ENCODE data around the gene ROPN1L. TPM values are rescaled to one million over a fixed set of nuclear protein-coding genes. Genes with fewer than 3 reads are reported as not detected.

The ROPN1L gene
- total and polyA plus RNA-seq, 10 of the 15 experiments (the other 5 are each of a cell fraction or from before 2014, with no cell fraction given), result 0.07 to 0.38 (median 0.22) TPM; not detected in 6

- H3K4me3 ChIP-seq, result no peak overlapping the region
- H3K36me3 ChIP-seq (ENCODE audit: control insufficient read depth in 2 of 2, insufficient read depth in 2 of 2, low read length in 1 of 2), result no peaks in the 10 kb centered on the region
- H3K9ac ChIP-seq (ENCODE audit: control insufficient read depth, insufficient read depth, low read length), result no peak overlapping the region
- RAD21 ChIA-PET (ENCODE audit: unreplicated experiment), result no interaction called here
- H3K4me2 ChIP-seq (ENCODE audit: control insufficient read depth, insufficient read depth), result no peak overlapping the region
- ATAC-seq, result no peak
- no peaks in the 10 kb centered on the region for H4K20me1 ChIP-seq (ENCODE audit: control insufficient read depth, insufficient read depth)
- in situ Hi-C loops (cut with MboI), result no loop called here
- TF ChIP-seq NFIC (IDR thresholded peaks at IDR 0.05; ENCODE audit: low read depth, low read length), result no peak
- TF ChIP-seq RELB (IDR thresholded peaks at IDR 0.05; ENCODE audit: low read depth), result no peak
- TF ChIP-seq JUNB (IDR thresholded peaks at IDR 0.05), result no peak
- no peak for TF ChIP-seq TBL1XR1 (IDR thresholded peaks at IDR 0.05; ENCODE audit: low read depth, low read length)
- no peak for TF ChIP-seq ZNF622 (IDR thresholded peaks at IDR 0.05)
- TF ChIP-seq ATF7 (IDR thresholded peaks at IDR 0.05; ENCODE audit: low read depth), result no peak
- TF ChIP-seq MAX (IDR thresholded peaks at IDR 0.05; ENCODE audit: low read depth, low read length), result no peak
- TF ChIP-seq STAT3 (IDR thresholded peaks at IDR 0.05; ENCODE audit: low read depth, low read length), result no peak
- no peak for TF ChIP-seq POLR2AphosphoS2 (IDR thresholded peaks at IDR 0.05; ENCODE audit: low read depth, low read length)
- TF ChIP-seq SRF (IDR thresholded peaks at IDR 0.05; ENCODE audit: low read depth in 2 of 2, low read length in 2 of 2), result no peak
- TF ChIP-seq SREBF2 (IDR thresholded peaks at IDR 0.05; ENCODE audit: low read length), result no peak
- no peak for TF ChIP-seq NKRF (conservative IDR thresholded peaks at IDR 0.05)
- TF ChIP-seq RFX5 (IDR thresholded peaks at IDR 0.05; ENCODE audit: low read depth, low read length), result no peak
- TF ChIP-seq BCL11A (IDR thresholded peaks at IDR 0.05; ENCODE audit: low read depth, low read length), result no peak
- TF ChIP-seq ZNF207 (IDR thresholded peaks at IDR 0.05; ENCODE audit: borderline replicate concordance), result no peak
- TF ChIP-seq POLR2AphosphoS5 (IDR thresholded peaks at IDR 0.05; ENCODE audit: low read length), result no peak
- TF ChIP-seq CUX1 (IDR thresholded peaks at IDR 0.05; ENCODE audit: insufficient replicate concordance, low read depth, low read length), result no peak
- no peak for TF ChIP-seq CBX5 (IDR thresholded peaks at IDR 0.05; ENCODE audit: low read depth)
- H3K27me3 ChIP-seq (replicated peaks in 1 of 2; ENCODE audit: control insufficient read depth in 2 of 2, insufficient read depth in 2 of 2, low read length in 1 of 2), result no peaks in the 10 kb centered on the region
- no peak overlapping the region for H2AFZ ChIP-seq (ENCODE audit: control insufficient read depth, low read depth, low read length)
- intact Hi-C loops (cut with micrococcal nuclease; ENCODE audit: unreplicated experiment), result no loop called here
- no peak overlapping the region for H3K27ac ChIP-seq (ENCODE audit: control insufficient read depth, insufficient read depth)
- 76% methylated on average over 9 of the region's 9 CpGs for WGBS (ENCODE audit: insufficient coverage, insufficient replicate concordance, low lambda C conversion rate, missing lambda C conversion rate)
- DNase-seq (ENCODE audit: low read depth, low spot score), result no peak
- no peak for FAIRE-seq
- SMC1A ChIA-PET (ENCODE audit: uncharacterized antibody, unreplicated experiment), result no interaction called here
- no peaks in the 10 kb centered on the region for H3K79me2 ChIP-seq (ENCODE audit: control insufficient read depth, insufficient read depth, low read length)
- H3K4me1 ChIP-seq (ENCODE audit: control insufficient read depth, insufficient read depth, low read length), result peaks cover 5% of the 10 kb centered on the region
- H3K9me3 ChIP-seq (replicated peaks; ENCODE audit: control insufficient read depth, insufficient read depth, low read length), result no peaks in the 10 kb centered on the region
- no TSS peak for BruUV-seq (replicated peaks)
- POLR2A ChIA-PET, result no interaction called here
- CTCF ChIA-PET, result no interaction called here
These were observed 67.9 kb downstream of the ROPN1L start for GRCh38 chr5:10509575-10509974.

All from GM12878 (cell line).